DMS114 treated with DMSO at 0.1 percent for 48 hours (cell line): Measurements from ENCODE around the gene LHB.
"Not testable (repeated sequence)": the region's sequence is repeated elsewhere in the genome, so short reads cannot be mapped to it uniquely, and the experiment has no call there.

Experiments
- DNase-seq: peaks from one replicate; lab custom pipeline; 2025; ENCODE audit not compliant: unreplicated experiment; lab: John Stamatoyannopoulos, UW

The LHB gene

DNA sequence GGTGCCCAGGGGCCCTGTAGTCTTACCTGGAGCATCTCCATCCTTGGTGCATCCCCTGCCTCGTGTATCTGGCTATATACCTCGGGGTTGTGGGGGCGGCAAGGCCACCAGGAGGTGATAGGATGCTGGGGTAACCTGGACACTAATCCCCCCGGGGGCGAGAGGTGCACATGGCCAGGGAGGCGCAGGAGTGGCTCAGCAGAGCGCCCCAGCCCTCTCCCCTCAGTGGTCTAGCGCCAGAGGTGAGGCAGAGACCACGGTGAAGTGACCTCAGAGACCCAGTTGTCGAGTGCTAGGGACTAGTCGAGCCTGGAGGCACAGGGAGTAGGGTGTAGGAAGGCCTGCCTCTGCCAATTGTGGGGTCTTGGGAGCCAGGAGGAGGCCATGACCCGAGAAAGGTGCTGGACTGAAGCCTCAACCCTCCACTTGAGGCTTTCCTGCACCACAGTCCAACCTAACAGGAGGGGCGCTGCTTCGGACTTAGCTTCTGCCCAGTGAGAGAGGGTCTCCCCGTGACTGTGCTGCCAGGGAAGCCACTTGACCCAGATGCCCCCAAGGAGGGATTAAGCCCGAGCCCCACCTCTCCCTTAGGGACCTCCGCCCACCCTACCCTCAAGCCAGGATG, at the start of gene LHB:
TSS of gene LHB (minus strand) at position 51 of the 625 bp plus-strand sequence. CDS start at position 41, 10 bp downstream.
- DNase-seq, result no peak

DNA sequence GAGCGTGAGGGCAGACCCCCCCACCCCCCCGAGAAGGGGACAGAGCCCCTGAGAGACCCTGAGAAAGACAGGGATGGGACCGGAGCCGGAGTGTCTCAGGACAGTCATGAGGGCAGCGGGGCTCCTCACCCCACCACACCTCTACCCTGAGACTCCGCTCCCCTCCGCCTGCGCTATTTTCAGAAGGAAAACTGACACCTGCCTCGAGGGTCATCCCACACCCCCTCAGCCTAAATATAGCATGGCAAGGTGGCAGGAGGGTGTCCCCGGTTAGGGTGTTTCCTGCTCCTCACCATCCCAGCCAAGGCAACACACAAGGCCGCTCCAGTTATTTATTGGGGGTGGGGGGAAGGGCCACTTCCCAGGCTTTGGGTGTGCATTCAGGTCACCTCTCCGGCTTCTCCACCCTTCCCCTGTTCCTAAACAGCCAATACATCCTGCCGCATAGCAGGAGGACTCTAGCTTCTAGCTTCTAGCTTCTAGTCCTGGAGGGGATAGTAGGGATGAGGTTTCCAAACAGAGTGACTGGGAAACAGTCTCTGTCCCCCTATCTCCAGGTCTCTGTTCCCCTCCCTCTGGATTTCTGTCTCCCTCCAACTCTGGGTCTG, 49.1 kb upstream of the LHB start:
- DNase-seq, result no peak

- no peak for DNase-seq
Measured at GRCh38 chr19:49064768-49065611, 48.1 kb upstream of the LHB start, which contains the start of gene NTF4. TSS of gene NTF4 (minus strand) at chr19:49064818. CDS start at chr19:49061997, 2,821 bp downstream.

DNA sequence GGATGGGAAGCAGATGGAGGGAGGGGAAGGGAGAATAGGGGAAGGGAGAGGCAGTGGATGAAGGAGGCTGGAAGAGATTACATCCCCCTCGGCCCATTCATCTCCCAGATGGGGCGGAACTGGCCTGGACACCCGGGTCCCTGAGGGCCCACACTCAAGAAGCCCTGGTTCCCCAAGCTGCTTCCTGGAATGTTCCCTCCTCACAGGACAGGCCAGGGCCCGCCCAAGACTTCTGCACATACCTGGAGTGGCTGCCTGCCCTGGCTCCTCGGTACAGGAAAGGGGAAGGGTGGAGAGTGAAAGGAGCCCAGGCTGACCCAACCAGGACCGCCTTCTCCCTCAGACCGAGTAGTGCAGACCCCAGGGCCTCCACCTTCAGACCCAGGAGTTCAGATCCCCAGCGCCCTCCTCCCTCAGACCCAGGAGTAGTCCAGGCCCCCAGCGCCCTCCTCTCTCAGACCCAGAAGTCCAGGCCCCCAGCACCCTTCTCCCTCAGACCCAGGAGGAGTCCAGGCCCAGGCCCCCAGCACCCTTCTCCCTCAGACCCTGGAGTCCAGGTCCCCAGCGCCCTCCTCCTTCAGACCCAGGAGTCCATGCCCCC, 47.2 kb upstream of the LHB start:
- no peak for DNase-seq

DNA sequence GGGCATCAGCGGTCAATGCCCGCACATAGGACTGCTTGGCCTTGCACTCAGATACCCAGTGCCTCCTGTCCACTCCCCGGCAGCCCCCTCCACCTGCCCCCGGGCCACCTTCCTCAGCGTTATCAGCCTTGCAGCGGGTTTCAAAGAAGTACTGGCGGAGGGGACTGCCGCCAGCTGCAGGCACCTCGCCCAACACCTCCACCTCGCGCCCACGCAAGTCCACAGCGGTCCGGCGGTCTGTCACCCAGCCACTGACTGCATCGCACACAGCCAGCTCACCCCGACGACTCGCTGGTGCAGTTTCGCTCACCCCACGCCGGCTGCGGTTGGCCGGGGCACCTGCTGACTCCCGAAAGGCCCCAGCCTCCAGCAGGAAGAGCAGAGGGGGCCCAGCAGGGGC, 44.6 kb upstream of the LHB start:
- DNase-seq, result no peak

- DNase-seq, result no peak
Measured at GRCh38 chr19:49061000-49061399, 44.1 kb upstream of the LHB start.

GRCh38 chr19:49059053-49059452, 42.2 kb upstream of the LHB start:
- no peak for DNase-seq

DNA sequence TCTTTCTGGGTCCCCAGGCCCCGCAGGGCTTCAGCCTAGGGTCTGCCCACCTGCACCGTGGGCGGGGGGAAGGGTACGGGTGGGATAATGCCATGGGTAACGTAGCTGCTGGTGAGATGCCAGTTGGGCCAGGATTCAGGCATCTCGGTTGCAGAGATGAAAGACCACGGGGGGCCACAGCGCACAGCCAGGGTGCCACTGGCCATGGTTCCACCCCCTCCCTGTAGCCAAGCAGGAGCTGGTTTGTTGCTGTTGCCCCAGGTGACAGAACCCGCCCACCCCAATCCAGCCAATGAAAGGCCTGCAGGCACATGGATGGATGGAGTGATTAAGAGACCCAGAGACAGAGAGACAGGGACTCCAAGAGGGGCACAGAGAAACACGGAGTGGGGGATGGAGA, 41.7 kb upstream of the LHB start:
- DNase-seq, result no peak

- DNase-seq, result peak; percentile 52
Measured at GRCh38 chr19:49057636-49058234, 40.8 kb upstream of the LHB start, which contains the start of gene CGB7. TSS of gene CGB7 (minus strand) at chr19:49057749. CDS start at chr19:49055375, 2,374 bp downstream.

- DNase-seq, result not testable (repeated sequence)
Measured at GRCh38 chr19:49056902-49057596, 40.2 kb upstream of the LHB start.

DNA sequence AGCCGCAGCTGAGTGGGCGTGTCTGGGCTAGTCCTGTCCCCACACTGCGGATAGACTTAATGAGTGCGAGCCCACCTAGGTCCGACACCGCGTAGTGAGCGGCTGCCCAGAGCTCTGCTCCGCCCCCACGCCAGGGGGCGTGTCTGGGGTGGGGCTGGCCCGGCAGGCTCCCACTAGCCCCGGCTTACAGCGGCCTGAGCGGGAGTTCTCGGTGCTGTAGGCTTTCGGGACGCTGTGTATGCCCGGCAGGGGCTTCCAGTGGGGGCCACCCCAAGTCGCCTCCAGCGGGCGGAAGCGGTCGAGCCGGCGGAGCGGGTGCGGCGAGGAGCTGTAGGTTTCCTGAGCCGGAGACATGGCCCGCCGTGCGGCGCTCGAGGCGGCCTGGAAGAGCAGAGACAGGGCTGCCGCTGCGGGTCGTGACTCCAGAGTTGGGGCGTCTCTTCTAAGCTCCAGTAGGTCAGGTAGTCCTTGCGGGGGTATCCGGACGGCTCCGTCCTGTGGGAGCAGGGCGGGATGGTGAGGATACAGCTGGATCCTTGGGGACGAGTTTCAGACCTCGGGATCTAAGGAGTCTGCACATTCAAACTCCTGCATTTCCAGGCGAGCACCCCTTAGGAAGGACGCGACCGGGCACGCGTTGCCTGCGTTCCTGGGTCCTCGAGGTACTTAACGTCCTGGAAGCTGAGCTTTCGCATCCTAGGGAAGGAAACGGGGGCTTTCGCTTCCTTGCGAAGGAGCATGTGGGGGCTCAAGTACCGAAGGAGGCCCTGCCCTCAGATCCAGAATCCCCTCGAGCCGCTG, 39.4 kb upstream of the LHB start:
- DNase-seq, result peak; percentile 18

DNA sequence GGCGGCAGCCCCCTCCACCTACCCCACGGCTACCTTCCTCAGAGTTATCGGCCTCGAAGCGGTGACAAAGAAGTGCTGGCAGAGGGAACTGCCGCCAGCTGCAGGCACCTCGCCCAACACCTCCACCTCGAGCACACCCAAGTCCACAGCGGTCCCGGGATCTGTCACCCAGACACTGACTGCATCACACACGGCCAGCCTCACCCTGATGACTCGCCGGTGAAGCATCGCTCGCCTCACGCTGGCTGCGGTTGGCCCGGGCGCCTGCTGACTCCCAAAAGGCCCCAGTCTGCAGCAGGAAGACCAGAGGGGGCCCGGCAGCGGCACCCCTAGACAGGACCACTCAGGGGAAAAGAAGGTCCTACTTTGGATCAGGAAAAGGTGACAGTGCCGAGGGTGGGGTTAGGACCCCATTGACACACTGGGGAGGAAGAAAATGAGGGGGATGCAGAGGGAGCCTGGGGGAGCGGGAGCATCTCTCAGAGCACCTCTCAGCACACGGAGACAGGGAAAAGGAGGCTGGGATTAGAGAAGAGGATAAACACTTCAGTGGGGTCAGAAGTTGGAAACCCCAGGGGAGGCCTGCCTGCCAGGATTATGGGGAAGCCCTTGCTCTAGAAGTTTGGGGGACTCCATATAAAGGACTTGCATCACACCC, 33.6 kb upstream of the LHB start:
- not testable (repeated sequence) for DNase-seq

GRCh38 chr19:49049834-49050233, 32.9 kb upstream of the LHB start:
- DNase-seq, result not testable (repeated sequence)

- not testable (repeated sequence) for DNase-seq
Measured at GRCh38 chr19:49049011-49049410, 32.1 kb upstream of the LHB start, which contains the start of gene CGB8. TSS of gene CGB8 (minus strand) at chr19:49049111. CDS start at chr19:49048739, 372 bp downstream.

DNA sequence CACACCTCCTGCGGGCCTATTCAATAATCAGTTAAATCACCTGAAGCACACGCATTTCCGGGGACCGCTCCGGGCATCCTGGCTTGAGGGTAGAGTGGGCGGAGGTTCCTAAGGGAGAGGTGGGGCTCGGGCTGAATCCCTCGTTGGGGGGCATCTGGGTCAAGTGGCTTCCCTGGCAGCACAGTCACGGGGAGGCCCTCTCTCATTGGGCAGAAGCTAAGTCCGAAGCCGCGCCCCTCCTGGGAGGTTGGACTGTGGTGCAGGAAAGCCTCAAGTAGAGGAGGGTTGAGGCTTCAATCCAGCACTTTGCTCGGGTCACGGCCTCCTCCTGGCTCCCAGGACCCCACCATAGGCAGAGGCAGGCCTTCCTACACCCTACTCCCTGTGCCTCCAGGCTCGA, 26.7 kb upstream of the LHB start, which contains the start of gene CGB5:
TSS of gene CGB5 (plus strand) at position 301 of the 400 bp plus-strand sequence. CDS start 362 bp downstream, outside the sequence.
- DNase-seq, result not testable (repeated sequence)

DNA sequence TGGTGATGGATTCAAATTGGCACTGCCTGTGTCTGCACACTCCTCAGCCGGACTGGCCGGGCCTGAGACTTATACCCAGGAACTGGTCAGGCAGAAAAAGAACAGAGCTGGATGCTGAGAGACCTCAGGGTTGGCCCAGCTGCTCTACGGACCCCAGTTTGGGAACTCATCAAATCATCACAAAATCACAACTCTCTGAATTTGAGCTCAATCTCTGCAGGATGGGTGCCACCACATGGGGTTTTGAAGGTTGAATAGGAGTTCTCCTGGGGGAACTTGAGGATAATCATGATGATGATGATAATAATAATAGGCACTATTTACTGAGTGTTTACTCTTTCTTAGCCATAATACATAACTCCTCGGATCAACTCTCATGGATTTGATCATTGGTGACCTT, 25.8 kb upstream of the LHB start:
- not testable (repeated sequence) for DNase-seq

DNA sequence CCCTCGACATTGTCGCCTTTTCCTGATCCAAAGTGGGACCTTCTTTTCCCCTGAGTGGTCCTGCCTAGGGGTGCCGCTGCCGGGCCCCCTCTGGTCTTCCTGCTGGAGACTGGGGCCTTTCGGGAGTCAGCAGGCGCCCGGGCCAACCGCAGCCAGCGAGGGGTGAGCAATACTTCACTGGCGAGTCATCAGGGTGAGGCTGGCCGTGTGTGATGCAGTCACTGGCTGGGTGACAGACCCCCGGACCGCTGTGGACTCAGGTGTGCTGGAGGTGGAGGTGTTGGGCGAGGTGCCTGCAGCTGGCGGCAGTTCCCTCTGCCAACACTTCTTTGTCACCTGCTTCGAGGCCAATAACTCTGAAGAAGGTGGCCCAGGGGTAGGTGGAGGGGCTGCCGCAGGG, 25.3 kb upstream of the LHB start:
- DNase-seq, result no peak

- not testable (repeated sequence) for DNase-seq
Measured at GRCh38 chr19:49039736-49040135, 22.8 kb upstream of the LHB start.
